ENCODE results near the gene RPH3AL.

- TF ChIP-seq CTCF (IDR thresholded peaks at IDR 0.05), result no peak
- no peak for TF ChIP-seq POLR2A (IDR thresholded peaks at IDR 0.05)
- TF ChIP-seq EP300 (IDR thresholded peaks at IDR 0.05), result no peak
Measured at GRCh38 chr17:302300-302698, 50.3 kb downstream of the RPH3AL start.

All from tibial nerve (tissue), 4 donors.